K562 (cell line): Measurements from ENCODE around the gene CUL1. TPM values are rescaled to one million over a fixed set of nuclear protein-coding genes. Genes with fewer than 3 reads are reported as not detected.

Experiments used
- DPF2 ChIP-seq: fragments of 450-650 bp; IDR thresholded peaks from 2 replicates; pipeline ENCODE4 v1.6.1; 2016
- ELF2 ChIP-seq: fragments of 250-450 bp; sonication (Bioruptor Pico); IDR thresholded peaks from 2 replicates; pipeline ENCODE4 v1.5.0; 2021; ENCODE audit warnings: mild to moderate bottlenecking
- FOXM1 ChIP-seq, 2 experiments: fragments of 450-650 bp in 1 of 2; sonication (generic) in 1 of 2; formaldehyde crosslinking in 1 of 2; IDR thresholded peaks; 2 replicates each; pipeline versions ENCODE4 v1.6.1 to v1.9.0; 2017 to 2022; ENCODE audit warnings: low read depth in 2 of 2, mild to moderate bottlenecking in 2 of 2, missing genetic modification reagents in 1 of 2, moderate library complexity in 1 of 2
- KDM2B ChIP-seq: fragments of 250-450 bp; sonication (Bioruptor Pico); IDR thresholded peaks from 2 replicates; pipeline ENCODE4 v1.8.0; 2021; ENCODE audit warnings: mild to moderate bottlenecking, moderate library complexity
- MAX ChIP-seq: sonication (generic); formaldehyde crosslinking; IDR thresholded peaks from 2 replicates; pipeline ENCODE4 v1.9.0; 2022; ENCODE audit warnings: mild to moderate bottlenecking, missing genetic modification reagents
- NCOR1 ChIP-seq: fragments of 450-650 bp; IDR thresholded peaks from 2 replicates; pipeline ENCODE4 v1.6.1; 2016; ENCODE audit warnings: mild to moderate bottlenecking, moderate library complexity
- NR2C2 ChIP-seq, 2 experiments: fragments of 200-800 bp in 1 of 2; sonication (Bioruptor generic) in 1 of 2; sonication (generic) in 1 of 2; formaldehyde crosslinking in 1 of 2; IDR thresholded peaks; 2 replicates each; pipeline versions ENCODE4 v1.6.1 to v1.8.0; 2016 to 2022; ENCODE audit warnings: mild to moderate bottlenecking in 1 of 2, missing compliant biosample characterization in 1 of 2, missing genetic modification characterization in 1 of 2, missing genetic modification reagents in 1 of 2
- PBX2 ChIP-seq, 2 experiments: IDR thresholded peaks in 1 of 2; conservative IDR thresholded peaks in 1 of 2; 2 replicates each; pipeline ENCODE4 v1.6.1; 2016; ENCODE audit warnings: low read depth in 2 of 2, mild to moderate bottlenecking in 1 of 2, missing compliant biosample characterization in 1 of 2, missing genetic modification characterization in 1 of 2, moderate library complexity in 1 of 2
- PHB2 ChIP-seq: fragments of 450-650 bp; IDR thresholded peaks from 2 replicates; pipeline ENCODE4 v1.6.1; 2017; ENCODE audit warnings: low read depth
- RBM25 ChIP-seq: fragments of 200-400 bp; formaldehyde crosslinking; IDR thresholded peaks from 2 replicates; pipeline ENCODE4 v1.6.1; 2018; ENCODE audit warnings: low read length, low read depth, moderate library complexity; ENCODE audit not compliant: severe bottlenecking
- RFX7 ChIP-seq: fragments of 250-450 bp; sonication (Bioruptor Pico); IDR thresholded peaks from 2 replicates; pipeline ENCODE4 v1.5.1; 2021; ENCODE audit warnings: mild to moderate bottlenecking
- SIN3A ChIP-seq, 2 experiments: fragments of 150-350 bp in 1 of 2; IDR thresholded peaks; 2 replicates each; pipeline ENCODE4 v1.6.1; 2011 to 2016; ENCODE audit warnings: borderline replicate concordance in 2 of 2, low read depth in 2 of 2, low read length in 2 of 2, mild to moderate bottlenecking in 2 of 2, moderate library complexity in 2 of 2; ENCODE audit not compliant: control insufficient read depth in 1 of 2
- SLC30A9 ChIP-seq: fragments of 250-450 bp; sonication (Bioruptor Pico); IDR thresholded peaks from 2 replicates; pipeline ENCODE4 v1.8.0; 2022; ENCODE audit warnings: mild to moderate bottlenecking, moderate library complexity
- SMAD2 ChIP-seq: fragments of 150-350 bp; IDR thresholded peaks from 2 replicates; pipeline ENCODE4 v1.6.1; 2014; ENCODE audit warnings: low read depth, mild to moderate bottlenecking, low read length
- SMARCE1 ChIP-seq: fragments of 450-650 bp; IDR thresholded peaks from 2 replicates; pipeline ENCODE4 v1.7.1; 2016; ENCODE audit warnings: mild to moderate bottlenecking
- TEAD4 ChIP-seq, 2 experiments: sonication (generic) in 1 of 2; formaldehyde crosslinking in 1 of 2; IDR thresholded peaks; 2 replicates each; pipeline versions ENCODE4 v1.6.1 to v1.8.0; 2012 to 2022; ENCODE audit warnings: borderline replicate concordance in 1 of 2, inconsistent platforms in 1 of 2, low read length in 1 of 2, mild to moderate bottlenecking in 1 of 2, missing genetic modification reagents in 1 of 2
- U2AF2 ChIP-seq: fragments of 200-400 bp; formaldehyde crosslinking; optimal IDR thresholded peaks from 2 replicates; pipeline ENCODE3; 2017; ENCODE audit warnings: low read depth, mild to moderate bottlenecking, low read length
- ZNF165 ChIP-seq: fragments of 250-450 bp; sonication (Bioruptor Pico); IDR thresholded peaks from 2 replicates; pipeline ENCODE4 v1.4.0; 2020; ENCODE audit warnings: borderline replicate concordance
- ZNF280A ChIP-seq: fragments of 450-650 bp; IDR thresholded peaks from 2 replicates; pipeline ENCODE4 v1.6.1; 2018; ENCODE audit warnings: mild to moderate bottlenecking, low read depth; ENCODE audit not compliant: partially characterized antibody
- ZNF384 ChIP-seq: IDR thresholded peaks from 2 replicates; pipeline ENCODE4 v1.6.1; 2012; ENCODE audit warnings: low read depth, low read length, improper control_type of control experiment
- polyA plus RNA-seq, 8 experiments: library from polyadenylated mRNA; depleted of rRNA in 4 of 8; stranded (reverse) in 5 of 8; unstranded in 3 of 8; fragments of >200 nt; fragmentation: Nextera tagmentation in 2 of 8; fragmentation: Illumina TruSeq in 1 of 8; extraction: Ambion mirVana in 2 of 8; extraction: Trizol in 1 of 8; gene quantifications; 2 replicates each; pipeline versions ENCODE4 v1.2.1 to v1.2.3, GENCODE V29; 2011 to 2014; ENCODE audit warnings: inconsistent platforms in 1 of 8, missing spikeins in 1 of 8
- total RNA-seq, 7 experiments: library from RNA; depleted of rRNA in 6 of 7; stranded (reverse); fragments of >200 nt in 6 of 7; fragmentation: Illumina TruSeq in 2 of 7; extraction: Trizol in 2 of 7; gene quantifications; 2 replicates each; pipeline versions ENCODE4 v1.2.1 to v1.2.3, GENCODE V29; 2011 to 2021; ENCODE audit warnings: low replicate concordance in 1 of 7

The CUL1 gene
- total and polyA plus RNA-seq, 9 of the 15 experiments (the other 6 are each of a cell fraction or from before 2014, with no cell fraction given): 31.5 to 107 (median 96.5) TPM

- no peak for TF ChIP-seq PBX2 (CRISPR knock-in tag; IDR thresholded peaks at IDR 0.05; ENCODE audit: low read depth)
- peak; percentile 45; the same call in 1 of the 2 replicates for TF ChIP-seq PBX2 (tag; conservative IDR thresholded peaks at IDR 0.05; ENCODE audit: low read depth)
- TF ChIP-seq U2AF2: no peak
- no peak for TF ChIP-seq ZNF384
- no peak for TF ChIP-seq NR2C2 (CRISPR knock-in tag; IDR thresholded peaks at IDR 0.05)
- TF ChIP-seq NR2C2 (tag; IDR thresholded peaks at IDR 0.05): no peak
- peak; percentile 98 for TF ChIP-seq TEAD4 (IDR thresholded peaks at IDR 0.05; ENCODE audit: low read length)
- TF ChIP-seq TEAD4 (CRISPR knock-in tag; IDR thresholded peaks at IDR 0.05; ENCODE audit: borderline replicate concordance): no peak
- TF ChIP-seq NCOR1: peak; percentile 92
- TF ChIP-seq PHB2: 0 out of 2 replicates have a peak, but pooled peaks have one; percentile 29
- no peak for TF ChIP-seq ZNF280A
- peak; percentile 84 for TF ChIP-seq FOXM1 (IDR thresholded peaks at IDR 0.05; ENCODE audit: low read depth)
- no peak for TF ChIP-seq FOXM1 (CRISPR knock-in tag; IDR thresholded peaks at IDR 0.05; ENCODE audit: low read depth)
- no peak for TF ChIP-seq ZNF165
- no peak for TF ChIP-seq MAX (CRISPR knock-in tag)
- TF ChIP-seq SLC30A9 (CRISPR knock-in tag): no peak
- TF ChIP-seq RFX7 (CRISPR knock-in tag): no peak
- TF ChIP-seq SMARCE1: peak; percentile 84
- no peak for TF ChIP-seq ELF2
- peak; percentile 94 for TF ChIP-seq DPF2
- no peak for TF ChIP-seq SIN3A (IDR thresholded peaks at IDR 0.05; ENCODE audit: borderline replicate concordance in 2 of 2, control insufficient read depth in 1 of 2, low read depth in 2 of 2, low read length in 2 of 2)
- no peak for TF ChIP-seq SMAD2
- TF ChIP-seq KDM2B (CRISPR knock-in tag): no peak
- no peak for TF ChIP-seq RBM25
These were observed 149.4 kb downstream of the CUL1 start (continued) for GRCh38 chr7:148847815-148848734.
